ENCODE measurements around the gene THUMPD3. TPM values are rescaled to one million over a fixed set of nuclear protein-coding genes. Genes with fewer than 3 reads are reported as not detected.

The THUMPD3 gene
- total RNA-seq, 1 donor from 2014 or later: 34.8 TPM

- Histone ChIP-seq H3K4me3 (peak overlapping the region; percentile 79), H3K9me3 (no peaks in the 10 kb centered on the region), H3K27ac (peak overlapping the region; percentile 97), H3K4me1 (peaks cover 67% of the 10 kb centered on the region), H3K27me3 (no peaks in the 10 kb centered on the region), H3K36me3 (peaks cover 8% of the 10 kb centered on the region)
- ATAC-seq: no peak
- no peak for TF ChIP-seq CTCF (IDR thresholded peaks at IDR 0.05)
- intact Hi-C loops (cut with DNase I): no loop called here
- no peak for DNase-seq
Observed at GRCh38 chr3:9399337-9399703, 36.5 kb downstream of the THUMPD3 start.

- Histone ChIP-seq H3K36me3 (peaks cover 4% of the 10 kb centered on the region), H3K4me1 (peaks cover 67% of the 10 kb centered on the region), H3K27me3 (no peaks in the 10 kb centered on the region), H3K9me3 (no peaks in the 10 kb centered on the region), H3K27ac (peak overlapping the region; percentile 97), H3K4me3 (peak overlapping the region; percentile 79)
- peak; percentile 10 for TF ChIP-seq CTCF (IDR thresholded peaks at IDR 0.05)
- intact Hi-C loops (cut with DNase I): no loop called here
- DNase-seq (peak; percentile 70), ATAC-seq (no peak)
Observed at GRCh38 chr3:9399746-9400145, 36.9 kb downstream of the THUMPD3 start.

GRCh38 chr3:9400616-9401015, 37.8 kb downstream of the THUMPD3 start:
- Histone ChIP-seq H3K27ac (peak overlapping the region; percentile 97), H3K4me3 (no peak overlapping the region), H3K9me3 (no peaks in the 10 kb centered on the region), H3K36me3 (no peaks in the 10 kb centered on the region), H3K4me1 (peaks cover 67% of the 10 kb centered on the region), H3K27me3 (no peaks in the 10 kb centered on the region)
- ATAC-seq: no peak
- no peak for TF ChIP-seq CTCF (IDR thresholded peaks at IDR 0.05)
- DNase-seq: no peak
- intact Hi-C loops (cut with DNase I): no loop called here

GRCh38 chr3:9401986-9402385, 39.1 kb downstream of the THUMPD3 start:
- no peak for TF ChIP-seq CTCF (IDR thresholded peaks at IDR 0.05)
- DNase-seq (no peak), ATAC-seq (no peak)
- Histone ChIP-seq H3K27me3 (no peaks in the 10 kb centered on the region), H3K4me3 (no peak overlapping the region), H3K36me3 (no peaks in the 10 kb centered on the region), H3K4me1 (peaks cover 74% of the 10 kb centered on the region), H3K27ac (no peak overlapping the region), H3K9me3 (no peaks in the 10 kb centered on the region)
- intact Hi-C loops (cut with DNase I): no loop called here

GRCh38 chr3:9402410-9403228, 39.8 kb downstream of the THUMPD3 start:
- Histone ChIP-seq H3K36me3 (no peaks in the 10 kb centered on the region), H3K27me3 (no peaks in the 10 kb centered on the region), H3K4me3 (no peak overlapping the region), H3K9me3 (no peaks in the 10 kb centered on the region), H3K4me1 (peaks cover 75% of the 10 kb centered on the region), H3K27ac (no peak overlapping the region)
- TF ChIP-seq CTCF (IDR thresholded peaks at IDR 0.05): no peak
- DNase-seq: no peak
- intact Hi-C loops (cut with DNase I): no loop called here
- no peak for ATAC-seq

All from upper lobe of right lung (tissue), 1 donor.